Kidney (tissue), 14 donors: ENCODE results near the gene RSL1D1. TPM values are rescaled to one million over a fixed set of nuclear protein-coding genes. Genes with fewer than 3 reads are reported as not detected.

Experiments used
- DNase-seq, 5 donors: peaks; one replicate each; pipeline ENCODE4 v3.0.0-alpha.2; 2013 to 2020
- FAIRE-seq: peaks from 2 replicates; lab custom pipeline; 2012; peaks lifted over from hg19 to GRCh38; lab: Jason Lieb, UNC
- H3K27ac ChIP-seq, 2 donors: one replicate each; pipeline ENCODE4 v1.7.0; 2013; ENCODE audit warnings: low read depth in 2 of 2, low read length in 2 of 2, inconsistent platforms in 1 of 2
- H3K27me3 ChIP-seq: one replicate; pipeline ENCODE4 v1.7.1; 2013; ENCODE audit warnings: low read length, inconsistent platforms; ENCODE audit not compliant: control insufficient read depth, insufficient read depth
- H3K36me3 ChIP-seq, 3 donors: one replicate each; pipeline versions ENCODE4 v1.7.0 to v1.7.1; 2013; ENCODE audit warnings: low read length in 3 of 3, control low read depth in 1 of 3, inconsistent platforms in 1 of 3; ENCODE audit not compliant: insufficient read depth in 3 of 3, control insufficient read depth in 2 of 3
- H3K4me1 ChIP-seq, 3 donors: one replicate each; pipeline versions ENCODE4 v1.7.0 to v1.7.1; 2013; ENCODE audit warnings: low read length in 3 of 3, inconsistent platforms in 1 of 3, low read depth in 1 of 3; ENCODE audit not compliant: control insufficient read depth in 2 of 3, insufficient read depth in 2 of 3
- H3K4me3 ChIP-seq, 3 donors: one replicate each; pipeline versions ENCODE4 v1.7.0 to v1.8.1; 2013; ENCODE audit warnings: low read length in 3 of 3, control low read depth in 1 of 3, inconsistent platforms in 1 of 3
- H3K9ac ChIP-seq, 3 donors: one replicate each; pipeline versions ENCODE4 v1.7.0 to v1.7.1; 2013; ENCODE audit warnings: low read length in 3 of 3, control low read depth in 1 of 3, inconsistent platforms in 1 of 3
- H3K9me3 ChIP-seq, 3 donors: one replicate each; pipeline versions ENCODE4 v1.7.0 to v1.7.1; 2013; ENCODE audit warnings: low read length in 3 of 3, control low read depth in 1 of 3, inconsistent platforms in 1 of 3; ENCODE audit not compliant: control insufficient read depth in 2 of 3, insufficient read depth in 1 of 3
- intact Hi-C: fragments of 100-400 bp; cut with DNase I; formaldehyde crosslinking; loops from one replicate; pipeline ENCODE4 v1.11.1; 2022
- polyA plus RNA-seq: library from polyadenylated mRNA; stranded (reverse); fragments of 350-450 nt; fragmentation: Illumina TruSeq; extraction: RNeasy Lipid Tissue Mini Kit (QIAGEN cat#74804); gene quantifications from one replicate; pipeline ENCODE4 v1.2.3, GENCODE V29; 2014; ENCODE audit warnings: low read depth, low replicate concordance; ENCODE audit not compliant: insufficient read depth
- total RNA-seq: library from RNA; stranded (reverse); fragmentation: NEBNext Ultra II Directional; extraction: Animal tissue kit (Norgen Biotek cat#: 25700); gene quantifications from one replicate; pipeline ENCODE4 v1.2.1, GENCODE V29; 2021
- TF ChIP-seq, protein P1 (sequence below): IDR thresholded peaks from 3 replicates; pipeline ENCODE4 v1.5.1; 2012; ENCODE audit warnings: mild to moderate bottlenecking, moderate library complexity, borderline replicate concordance; ENCODE audit not compliant: insufficient read depth; ENCODE audit errors: extremely low read depth
- donor health status: control.
- donor health status: control.
- donor health status: control.
- donor health status: control.
- donor health status: control.
- donor health status: DM: yes; HTN: yes; CAD: no.
- donor health status: Normal renal cell carcinoma (clear cell type).

Gene RSL1D1
- total and polyA plus RNA-seq, 2 donors from 2014 or later = 55.5 to 101 TPM

DNA sequence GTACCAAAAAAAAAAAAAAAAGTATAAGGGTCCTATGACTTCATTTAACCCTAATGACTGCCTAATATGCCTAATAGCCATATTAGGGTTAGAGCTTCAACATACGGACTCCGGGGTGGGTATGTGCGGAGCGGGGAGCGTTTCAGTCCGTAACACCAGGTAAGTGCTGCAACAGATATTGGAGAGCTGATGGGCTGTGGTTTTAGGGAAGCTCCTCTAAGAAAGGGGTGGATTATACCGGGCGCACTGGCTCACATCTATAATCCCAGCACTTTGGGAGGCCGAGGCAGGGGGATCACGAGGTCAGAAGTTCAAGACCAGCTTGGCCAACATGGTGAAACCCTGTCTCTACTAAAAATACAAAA is 52.3 kb downstream of the RSL1D1 start:
- H3K36me3 ChIP-seq = peaks cover 0 to 2% (median 2%) of the 10 kb centered on the region in 3 donors
- no peaks in the 10 kb centered on the region for H3K27me3 ChIP-seq
- peak overlapping the region in 1 of 3 donors; percentile 84 for H3K4me3 ChIP-seq
- H3K4me1 ChIP-seq = peaks cover 0 to 22% (median 16%) of the 10 kb centered on the region in 3 donors
- TF ChIP-seq, protein P1, sequence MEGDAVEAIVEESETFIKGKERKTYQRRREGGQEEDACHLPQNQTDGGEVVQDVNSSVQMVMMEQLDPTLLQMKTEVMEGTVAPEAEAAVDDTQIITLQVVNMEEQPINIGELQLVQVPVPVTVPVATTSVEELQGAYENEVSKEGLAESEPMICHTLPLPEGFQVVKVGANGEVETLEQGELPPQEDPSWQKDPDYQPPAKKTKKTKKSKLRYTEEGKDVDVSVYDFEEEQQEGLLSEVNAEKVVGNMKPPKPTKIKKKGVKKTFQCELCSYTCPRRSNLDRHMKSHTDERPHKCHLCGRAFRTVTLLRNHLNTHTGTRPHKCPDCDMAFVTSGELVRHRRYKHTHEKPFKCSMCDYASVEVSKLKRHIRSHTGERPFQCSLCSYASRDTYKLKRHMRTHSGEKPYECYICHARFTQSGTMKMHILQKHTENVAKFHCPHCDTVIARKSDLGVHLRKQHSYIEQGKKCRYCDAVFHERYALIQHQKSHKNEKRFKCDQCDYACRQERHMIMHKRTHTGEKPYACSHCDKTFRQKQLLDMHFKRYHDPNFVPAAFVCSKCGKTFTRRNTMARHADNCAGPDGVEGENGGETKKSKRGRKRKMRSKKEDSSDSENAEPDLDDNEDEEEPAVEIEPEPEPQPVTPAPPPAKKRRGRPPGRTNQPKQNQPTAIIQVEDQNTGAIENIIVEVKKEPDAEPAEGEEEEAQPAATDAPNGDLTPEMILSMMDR = no peak
- H3K27ac ChIP-seq = no peak overlapping the region
- no peaks in the 10 kb centered on the region for H3K9me3 ChIP-seq
- intact Hi-C loops = no loop called here
- H3K9ac ChIP-seq = no peak overlapping the region
- no peak for DNase-seq
- FAIRE-seq = no peak

DNA sequence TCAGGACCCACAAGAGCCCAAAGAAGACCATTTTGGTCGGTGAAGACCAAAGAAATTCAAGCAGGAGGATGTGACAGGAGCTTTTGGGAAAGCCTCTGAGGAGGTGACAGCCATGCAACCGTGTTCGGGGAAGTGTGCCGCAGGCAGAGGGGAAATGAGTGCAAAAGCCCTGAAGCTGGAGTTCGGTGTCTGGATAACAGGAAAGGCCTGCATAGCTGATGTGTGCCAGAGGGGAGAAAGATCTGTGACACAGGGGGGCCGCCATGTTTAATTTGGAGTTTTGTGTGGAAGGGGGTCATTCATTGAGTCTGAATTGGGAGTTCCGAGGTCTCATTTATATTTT is 53.4 kb downstream of the RSL1D1 start:
- Histone ChIP-seq H3K4me3 (peak overlapping the region; percentile 81 to 85 (median 84)), H3K9ac (peak overlapping the region; percentile 76 to 97 (median 87)), H3K27ac (peak overlapping the region; percentile 93 to 95), H3K36me3 (peaks cover 0 to 3% (median 2%) of the 10 kb centered on the region in 3 donors), H3K27me3 (no peaks in the 10 kb centered on the region), H3K4me1 (peaks cover 0 to 28% (median 23%) of the 10 kb centered on the region in 3 donors), H3K9me3 (no peaks in the 10 kb centered on the region)
- no peak for FAIRE-seq
- TF ChIP-seq, protein P1 = no peak
- intact Hi-C loops = no loop called here
- DNase-seq = peak in 1 of 5 donors; percentile 44

DNA sequence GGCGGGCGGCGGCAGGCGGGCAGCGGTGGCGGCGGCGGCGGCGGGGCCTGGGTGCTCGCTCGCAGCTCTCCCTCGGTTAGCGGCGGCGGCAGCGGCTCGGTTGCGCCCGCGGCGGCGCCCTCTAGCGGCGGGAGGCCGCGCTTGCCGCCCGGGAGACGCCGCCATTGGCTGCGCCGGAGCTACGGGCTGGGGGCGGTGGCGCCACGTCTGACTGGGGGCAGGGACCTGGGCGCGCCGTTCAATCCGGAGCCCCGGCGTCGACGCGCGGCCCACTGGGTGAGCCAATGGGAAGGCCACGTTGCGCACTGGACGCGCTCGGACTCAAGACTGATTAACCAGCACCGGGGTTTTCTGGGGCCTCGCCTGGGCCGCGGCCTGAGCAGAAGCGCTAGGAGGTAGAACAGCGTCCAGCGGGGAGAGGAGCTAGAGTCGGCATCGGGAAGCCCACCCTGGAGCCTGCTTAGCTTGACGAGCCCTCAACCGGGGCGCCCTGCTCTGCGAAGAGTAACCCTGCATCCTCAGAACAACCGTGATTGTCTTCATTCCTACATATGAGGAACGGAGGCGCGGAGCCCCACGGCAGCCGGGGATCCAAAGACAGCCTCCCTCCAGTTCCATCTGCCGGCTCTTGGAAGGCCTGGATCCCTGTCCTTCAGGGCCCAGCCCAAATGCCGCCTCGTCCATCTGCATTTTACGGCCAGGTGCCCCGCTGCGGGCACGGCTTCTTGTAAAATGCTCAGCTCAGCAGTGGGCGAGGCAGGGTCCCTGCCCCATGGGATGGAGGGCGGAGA is 54.0 kb downstream of the RSL1D1 start, which contains the start of gene ZC3H7A:
Gene ZC3H7A, minus strand, starts transcription at position 93 of the 791 bp plus-strand sequence. CDS start 14,904 bp downstream, outside the sequence.
- H3K4me1 ChIP-seq = peaks cover 0 to 31% (median 29%) of the 10 kb centered on the region in 3 donors
- H3K27ac ChIP-seq = peak within 1 kb of the TSS; percentile 95 to 98
- FAIRE-seq (no peak), DNase-seq (peak; percentile 98 to 99 (median 98))
- no peaks in the 10 kb centered on the region for H3K9me3 ChIP-seq
- H3K27me3 ChIP-seq = no peaks in the 10 kb centered on the region
- intact Hi-C loops = no loop called here
- H3K36me3 ChIP-seq = peaks cover 0 to 3% (median 2%) of the 10 kb centered on the region in 3 donors
- TF ChIP-seq, protein P1 = peak; percentile 86
- peak within 1 kb of the TSS; percentile 76 to 97 (median 89) for H3K9ac ChIP-seq
- H3K4me3 ChIP-seq = peak within 1 kb of the TSS; percentile 81 to 85 (median 84)
